Neural cell (in vitro differentiated cells): ENCODE results near the gene CPAMD8. TPM values are rescaled to one million over a fixed set of nuclear protein-coding genes. Genes with fewer than 3 reads are reported as not detected.
A peak's percentile ranks its signal among the peaks of the same experiment; 100 is the strongest.

Experiments used
- H2AFZ ChIP-seq: fragments of 200-600, 300-800 bp; sonication (generic), shearing (Covaris generic); 2 replicates; pipeline ENCODE4 v1.6.0; 2014; ENCODE audit warnings: low read depth, mild to moderate bottlenecking, antibody characterized with exemption, low read length, moderate library complexity
- H3F3A ChIP-seq: fragments of 200-600 bp; shearing (Covaris generic); 2 replicates; pipeline ENCODE4 v1.6.1; 2016; ENCODE audit warnings: mild to moderate bottlenecking, moderate library complexity, mixed read lengths, antibody characterized with exemption, low read length; ENCODE audit not compliant: insufficient read depth, poor library complexity, severe bottlenecking
- H3K27ac ChIP-seq: fragments of 200-600, 300-800 bp; sonication (generic), shearing (Covaris generic); 2 replicates; pipeline ENCODE4 v1.5.1; 2014; ENCODE audit warnings: mild to moderate bottlenecking, low read length, moderate library complexity
- H3K27me3 ChIP-seq: fragments of 300-800, 200-600 bp; sonication (generic), shearing (Covaris generic); 2 replicates; pipeline ENCODE4 v1.6.0; 2014; ENCODE audit warnings: mild to moderate bottlenecking, low read depth, low read length, moderate library complexity; ENCODE audit not compliant: insufficient read depth
- H3K36me3 ChIP-seq: fragments of 300-800, 200-600 bp; sonication (generic), shearing (Covaris generic); 2 replicates; pipeline ENCODE4 v1.5.1; 2014; ENCODE audit warnings: mild to moderate bottlenecking, antibody characterized with exemption, low read length, moderate library complexity; ENCODE audit not compliant: insufficient read depth
- H3K4me2 ChIP-seq: fragments of 300-800, 200-600 bp; sonication (generic), shearing (Covaris generic); 2 replicates; pipeline ENCODE4 v1.6.0; 2014; ENCODE audit warnings: mild to moderate bottlenecking, low read length
- H3K4me3 ChIP-seq: fragments of 300-800, 200-600 bp; sonication (generic), shearing (Covaris generic); 2 replicates; pipeline ENCODE4 v1.5.1; 2014; ENCODE audit warnings: mild to moderate bottlenecking, low read length, moderate library complexity
- H3K79me2 ChIP-seq: fragments of 200-600 bp; shearing (Covaris generic); replicated peaks from 2 replicates; pipeline ENCODE4 v1.6.0; 2014; ENCODE audit warnings: mild to moderate bottlenecking, low read length, moderate library complexity; ENCODE audit not compliant: insufficient read depth
- H3K9ac ChIP-seq: fragments of 300-800, 200-600 bp; sonication (generic), shearing (Covaris generic); 2 replicates; pipeline ENCODE4 v1.6.1; 2016; ENCODE audit warnings: mild to moderate bottlenecking, low read length, mixed read lengths
- H3K9me2 ChIP-seq: fragments of 200-600 bp; shearing (Covaris generic); 2 replicates; pipeline ENCODE4 v1.6.1; 2016; ENCODE audit warnings: mild to moderate bottlenecking, low read length, mixed read lengths; ENCODE audit not compliant: insufficient read depth
- H3K9me3 ChIP-seq: fragments of 200-600, 300-800 bp; sonication (generic), shearing (Covaris generic); 2 replicates; pipeline ENCODE4 v1.6.1; 2016; ENCODE audit warnings: mild to moderate bottlenecking, mixed run types, low read length, moderate library complexity, mixed read lengths
- H4K20me1 ChIP-seq: fragments of 200-600 bp; shearing (Covaris generic); 2 replicates; pipeline ENCODE4 v1.6.1; 2016; ENCODE audit warnings: mild to moderate bottlenecking, mixed run types; ENCODE audit not compliant: insufficient read depth
- EP300 ChIP-seq: fragments of 450-650 bp; conservative IDR thresholded peaks from 2 replicates; pipeline ENCODE4 v1.6.1; 2014; ENCODE audit warnings: antibody characterized with exemption, mild to moderate bottlenecking, moderate library complexity; ENCODE audit not compliant: poor library complexity, severe bottlenecking
- EZH2 ChIP-seq: fragments of 200-600, 300-800 bp; shearing (Covaris generic), sonication (generic); IDR thresholded peaks from 2 replicates; pipeline ENCODE4 v1.6.1; 2014; ENCODE audit warnings: antibody characterized with exemption, low read length, borderline replicate concordance, mild to moderate bottlenecking; ENCODE audit not compliant: insufficient read depth, poor library complexity, severe bottlenecking
- MXI1 ChIP-seq: fragments of 450-650 bp; conservative IDR thresholded peaks from 2 replicates; pipeline ENCODE4 v1.6.1; 2014; ENCODE audit warnings: antibody characterized with exemption, mild to moderate bottlenecking; ENCODE audit not compliant: poor library complexity, severe bottlenecking
- POLR2AphosphoS5 ChIP-seq: IDR thresholded peaks from 2 replicates; pipeline ENCODE4 v1.6.1; 2012
- RAD21 ChIP-seq: fragments of 450-650 bp; conservative IDR thresholded peaks from 2 replicates; pipeline ENCODE4 v1.6.1; 2014; ENCODE audit warnings: antibody characterized with exemption, mild to moderate bottlenecking, moderate library complexity
- SMC3 ChIP-seq: fragments of 450-650 bp; conservative IDR thresholded peaks from 2 replicates; pipeline ENCODE4 v1.6.1; 2014; ENCODE audit warnings: antibody characterized with exemption, mild to moderate bottlenecking, moderate library complexity; ENCODE audit not compliant: poor library complexity
- TAF1 ChIP-seq: IDR thresholded peaks from 2 replicates; pipeline ENCODE4 v1.6.1; 2012; ENCODE audit warnings: low read depth
- polyA plus RNA-seq: library from polyadenylated mRNA; depleted of rRNA; stranded (reverse); fragments of >200 nt; gene quantifications from 2 replicates; pipeline ENCODE4 v1.2.3, GENCODE V29; 2014
- TF ChIP-seq, protein P1 (sequence below): fragments of 450-650 bp; IDR thresholded peaks from 2 replicates; pipeline ENCODE4 v1.5.1; 2014; ENCODE audit warnings: antibody characterized with exemption, mild to moderate bottlenecking, moderate library complexity; ENCODE audit not compliant: poor library complexity, severe bottlenecking
- TF ChIP-seq, protein P2 (sequence below): IDR thresholded peaks from 2 replicates; pipeline ENCODE4 v1.6.1; 2012; ENCODE audit warnings: borderline replicate concordance

CPAMD8 gene
- polyA plus RNA-seq, 1 donor from 2014 or later, result 1.9 TPM

- Histone ChIP-seq H3K9ac (peak overlapping the region; percentile 26), H3K27me3 (no peaks in the 10 kb centered on the region), H3K9me2 (no peaks in the 10 kb centered on the region), H2AFZ (no peak overlapping the region), H3K4me2 (no peak overlapping the region), H3F3A (no peaks in the 10 kb centered on the region), H3K9me3 (no peaks in the 10 kb centered on the region), H3K27ac (peak overlapping the region; percentile 59), H3K36me3 (no peaks in the 10 kb centered on the region), H3K79me2 (no peaks in the 10 kb centered on the region), H3K4me3 (peak overlapping the region; percentile 42), H4K20me1 (no peaks in the 10 kb centered on the region)
- TF ChIP-seq EZH2, result no peak
- no peak for TF ChIP-seq POLR2AphosphoS5
- peak; percentile 75 for TF ChIP-seq MXI1
- TF ChIP-seq SMC3, result no peak
- TF ChIP-seq EP300, result peak; percentile 68
- TF ChIP-seq, protein P1, sequence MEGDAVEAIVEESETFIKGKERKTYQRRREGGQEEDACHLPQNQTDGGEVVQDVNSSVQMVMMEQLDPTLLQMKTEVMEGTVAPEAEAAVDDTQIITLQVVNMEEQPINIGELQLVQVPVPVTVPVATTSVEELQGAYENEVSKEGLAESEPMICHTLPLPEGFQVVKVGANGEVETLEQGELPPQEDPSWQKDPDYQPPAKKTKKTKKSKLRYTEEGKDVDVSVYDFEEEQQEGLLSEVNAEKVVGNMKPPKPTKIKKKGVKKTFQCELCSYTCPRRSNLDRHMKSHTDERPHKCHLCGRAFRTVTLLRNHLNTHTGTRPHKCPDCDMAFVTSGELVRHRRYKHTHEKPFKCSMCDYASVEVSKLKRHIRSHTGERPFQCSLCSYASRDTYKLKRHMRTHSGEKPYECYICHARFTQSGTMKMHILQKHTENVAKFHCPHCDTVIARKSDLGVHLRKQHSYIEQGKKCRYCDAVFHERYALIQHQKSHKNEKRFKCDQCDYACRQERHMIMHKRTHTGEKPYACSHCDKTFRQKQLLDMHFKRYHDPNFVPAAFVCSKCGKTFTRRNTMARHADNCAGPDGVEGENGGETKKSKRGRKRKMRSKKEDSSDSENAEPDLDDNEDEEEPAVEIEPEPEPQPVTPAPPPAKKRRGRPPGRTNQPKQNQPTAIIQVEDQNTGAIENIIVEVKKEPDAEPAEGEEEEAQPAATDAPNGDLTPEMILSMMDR, result peak; percentile 11
- TF ChIP-seq, protein P2, sequence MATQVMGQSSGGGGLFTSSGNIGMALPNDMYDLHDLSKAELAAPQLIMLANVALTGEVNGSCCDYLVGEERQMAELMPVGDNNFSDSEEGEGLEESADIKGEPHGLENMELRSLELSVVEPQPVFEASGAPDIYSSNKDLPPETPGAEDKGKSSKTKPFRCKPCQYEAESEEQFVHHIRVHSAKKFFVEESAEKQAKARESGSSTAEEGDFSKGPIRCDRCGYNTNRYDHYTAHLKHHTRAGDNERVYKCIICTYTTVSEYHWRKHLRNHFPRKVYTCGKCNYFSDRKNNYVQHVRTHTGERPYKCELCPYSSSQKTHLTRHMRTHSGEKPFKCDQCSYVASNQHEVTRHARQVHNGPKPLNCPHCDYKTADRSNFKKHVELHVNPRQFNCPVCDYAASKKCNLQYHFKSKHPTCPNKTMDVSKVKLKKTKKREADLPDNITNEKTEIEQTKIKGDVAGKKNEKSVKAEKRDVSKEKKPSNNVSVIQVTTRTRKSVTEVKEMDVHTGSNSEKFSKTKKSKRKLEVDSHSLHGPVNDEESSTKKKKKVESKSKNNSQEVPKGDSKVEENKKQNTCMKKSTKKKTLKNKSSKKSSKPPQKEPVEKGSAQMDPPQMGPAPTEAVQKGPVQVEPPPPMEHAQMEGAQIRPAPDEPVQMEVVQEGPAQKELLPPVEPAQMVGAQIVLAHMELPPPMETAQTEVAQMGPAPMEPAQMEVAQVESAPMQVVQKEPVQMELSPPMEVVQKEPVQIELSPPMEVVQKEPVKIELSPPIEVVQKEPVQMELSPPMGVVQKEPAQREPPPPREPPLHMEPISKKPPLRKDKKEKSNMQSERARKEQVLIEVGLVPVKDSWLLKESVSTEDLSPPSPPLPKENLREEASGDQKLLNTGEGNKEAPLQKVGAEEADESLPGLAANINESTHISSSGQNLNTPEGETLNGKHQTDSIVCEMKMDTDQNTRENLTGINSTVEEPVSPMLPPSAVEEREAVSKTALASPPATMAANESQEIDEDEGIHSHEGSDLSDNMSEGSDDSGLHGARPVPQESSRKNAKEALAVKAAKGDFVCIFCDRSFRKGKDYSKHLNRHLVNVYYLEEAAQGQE, result no peak
- no peak for TF ChIP-seq TAF1
- no peak for TF ChIP-seq RAD21
Observed at GRCh38 chr19:16901491-16902175, 125.0 kb downstream of the CPAMD8 start.

GRCh38 chr19:16899566-16900075 lies 127.0 kb downstream of the CPAMD8 start:
- Histone ChIP-seq H3K4me2 (no peak overlapping the region), H3K27me3 (peaks cover 4% of the 10 kb centered on the region), H4K20me1 (no peaks in the 10 kb centered on the region), H3K9me2 (no peaks in the 10 kb centered on the region), H3K4me3 (no peak overlapping the region), H3K27ac (no peak overlapping the region), H3F3A (no peaks in the 10 kb centered on the region), H3K79me2 (no peaks in the 10 kb centered on the region), H3K9ac (no peak overlapping the region), H2AFZ (no peak overlapping the region), H3K9me3 (no peaks in the 10 kb centered on the region), H3K36me3 (no peaks in the 10 kb centered on the region)
- TF ChIP-seq POLR2AphosphoS5 (no peak), MXI1 (no peak), RAD21 (no peak)
